Superior temporal gyrus (tissue), 1 donor: Measurements from ENCODE around the gene TMEM63B.
"Not testable (repeated sequence)": the region's sequence is repeated elsewhere in the genome, so short reads cannot be mapped to it uniquely, and the experiment has no call there.

Source experiments
- DNase-seq: peaks from one replicate; pipeline ENCODE4 v3.0.0-alpha.2; 2016; ENCODE audit errors: extremely low spot score

The TMEM63B gene

DNA sequence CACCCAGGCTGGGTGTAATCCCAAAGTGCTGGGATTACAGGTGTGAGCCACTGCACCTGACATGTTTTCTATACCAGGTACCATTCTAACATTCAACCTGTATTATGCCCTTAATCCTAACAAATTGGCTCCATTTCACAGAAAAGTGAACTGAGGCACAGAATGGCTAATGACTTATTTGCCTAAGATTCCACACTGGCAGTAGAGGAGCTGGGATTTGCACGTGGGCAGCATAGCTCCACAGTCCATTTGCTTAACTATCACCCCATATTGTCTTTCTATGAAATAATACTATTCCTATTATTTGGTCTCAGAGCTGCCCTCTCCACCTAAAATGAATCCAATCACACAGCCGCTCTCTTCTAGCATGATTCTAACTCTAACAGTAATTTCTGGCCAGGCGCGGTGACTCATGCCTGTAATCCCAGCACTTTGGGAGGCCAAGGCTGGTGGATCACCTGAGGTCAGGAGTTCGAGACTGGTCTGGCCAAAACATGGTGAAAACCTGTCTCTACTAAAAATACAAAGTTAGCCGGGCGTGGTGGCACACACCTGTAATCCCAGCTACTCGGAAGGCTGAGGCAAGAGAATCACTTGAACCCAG, 66.1 kb downstream of the TMEM63B start:
- DNase-seq = no peak

- DNase-seq = no peak
Observed at GRCh38 chr6:44194326-44194725, 67.0 kb downstream of the TMEM63B start.

- not testable (repeated sequence) for DNase-seq
Observed at GRCh38 chr6:44196351-44196750, 69.0 kb downstream of the TMEM63B start.

DNA sequence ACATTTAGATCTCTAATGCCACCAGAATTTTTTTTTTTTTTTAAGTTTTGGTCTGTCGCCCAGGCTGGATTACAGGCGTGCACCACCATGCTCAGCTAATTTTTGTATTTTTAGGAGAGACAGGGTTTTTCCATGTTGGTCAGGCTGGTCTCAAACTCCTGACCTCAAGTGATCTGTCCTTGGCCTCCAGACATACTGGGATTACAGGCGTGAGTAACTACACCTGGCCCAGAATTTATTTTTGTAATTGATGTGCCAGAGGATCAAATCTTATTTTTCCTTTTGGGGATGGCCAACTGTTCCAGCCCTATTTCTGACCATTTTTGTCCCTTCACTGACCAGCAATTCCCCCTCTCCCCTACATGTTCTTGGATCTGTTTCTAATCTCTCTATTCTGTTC, 71.3 kb downstream of the TMEM63B start:
- no peak for DNase-seq

DNA sequence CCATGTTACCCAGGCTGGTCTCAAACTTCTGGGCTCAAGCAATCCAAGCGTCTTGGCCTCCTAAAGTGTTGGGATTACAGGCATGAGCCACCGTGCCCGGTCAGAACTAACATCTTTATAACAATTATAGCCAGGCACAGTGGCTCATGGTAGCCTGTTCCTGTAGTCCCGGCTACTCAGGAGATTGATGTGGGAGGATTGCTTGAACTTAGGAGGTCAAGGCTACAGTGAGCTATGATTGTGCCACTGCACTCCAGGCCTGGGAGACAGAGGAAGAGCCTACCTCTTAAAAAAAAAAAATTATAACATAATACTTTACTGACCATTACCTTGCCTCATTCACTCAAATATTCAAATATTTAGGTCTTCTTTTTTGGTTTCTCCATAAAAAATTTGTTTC, 72.5 kb downstream of the TMEM63B start:
- no peak for DNase-seq

DNA sequence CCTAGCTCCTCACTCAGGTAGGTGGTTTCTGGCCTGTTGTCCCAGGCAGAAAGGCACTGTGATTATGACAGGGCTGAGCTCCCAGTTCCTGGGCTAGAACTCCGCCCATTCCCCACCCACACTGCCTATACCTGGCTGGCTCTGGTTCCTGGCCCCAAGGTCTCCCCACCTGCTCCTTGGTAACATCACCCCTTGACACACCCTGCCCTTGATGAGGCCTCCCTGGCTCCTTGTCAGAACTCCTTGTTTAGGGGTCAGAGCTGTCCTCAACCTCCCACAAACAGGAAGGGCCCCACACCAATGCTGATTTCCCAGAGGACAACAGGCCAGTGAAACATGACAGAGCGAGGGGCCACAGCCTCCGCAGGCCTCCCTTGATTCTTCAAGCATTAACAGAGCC, 73.8 kb downstream of the TMEM63B start:
- DNase-seq = no peak

- DNase-seq = no peak
Observed at GRCh38 chr6:44201638-44202303, 74.4 kb downstream of the TMEM63B start.

DNA sequence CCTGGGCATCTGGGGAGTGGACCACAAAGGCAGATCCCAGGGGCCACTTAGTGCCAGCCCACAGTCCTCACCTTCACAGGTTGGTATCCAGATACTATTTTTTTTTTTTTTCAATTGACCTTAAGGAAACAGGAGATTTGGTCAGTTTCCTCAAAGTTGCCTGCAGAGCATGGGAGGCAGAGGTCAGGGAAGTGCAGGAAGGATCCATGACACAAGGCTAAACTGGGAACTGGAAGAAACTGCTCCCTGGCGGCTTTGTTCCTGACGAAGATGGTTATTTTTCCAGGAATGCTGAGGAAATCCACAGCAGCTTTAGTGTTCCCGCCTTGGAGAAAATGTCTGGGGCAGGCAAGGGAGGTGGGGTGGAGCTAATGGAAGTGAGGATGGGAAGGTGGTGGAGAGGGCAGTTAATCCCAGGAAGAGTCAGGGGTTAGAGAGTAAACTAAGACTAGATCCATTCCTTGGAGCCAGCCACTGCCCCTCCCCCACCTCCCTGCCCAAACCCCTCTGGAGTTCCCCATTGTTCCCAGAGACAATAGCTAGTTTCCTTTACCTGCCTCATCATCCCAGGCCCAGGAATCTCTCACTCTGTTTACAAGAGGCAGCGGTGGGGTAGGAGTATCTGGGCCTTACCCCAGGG, 75.1 kb downstream of the TMEM63B start:
- DNase-seq = no peak

DNA sequence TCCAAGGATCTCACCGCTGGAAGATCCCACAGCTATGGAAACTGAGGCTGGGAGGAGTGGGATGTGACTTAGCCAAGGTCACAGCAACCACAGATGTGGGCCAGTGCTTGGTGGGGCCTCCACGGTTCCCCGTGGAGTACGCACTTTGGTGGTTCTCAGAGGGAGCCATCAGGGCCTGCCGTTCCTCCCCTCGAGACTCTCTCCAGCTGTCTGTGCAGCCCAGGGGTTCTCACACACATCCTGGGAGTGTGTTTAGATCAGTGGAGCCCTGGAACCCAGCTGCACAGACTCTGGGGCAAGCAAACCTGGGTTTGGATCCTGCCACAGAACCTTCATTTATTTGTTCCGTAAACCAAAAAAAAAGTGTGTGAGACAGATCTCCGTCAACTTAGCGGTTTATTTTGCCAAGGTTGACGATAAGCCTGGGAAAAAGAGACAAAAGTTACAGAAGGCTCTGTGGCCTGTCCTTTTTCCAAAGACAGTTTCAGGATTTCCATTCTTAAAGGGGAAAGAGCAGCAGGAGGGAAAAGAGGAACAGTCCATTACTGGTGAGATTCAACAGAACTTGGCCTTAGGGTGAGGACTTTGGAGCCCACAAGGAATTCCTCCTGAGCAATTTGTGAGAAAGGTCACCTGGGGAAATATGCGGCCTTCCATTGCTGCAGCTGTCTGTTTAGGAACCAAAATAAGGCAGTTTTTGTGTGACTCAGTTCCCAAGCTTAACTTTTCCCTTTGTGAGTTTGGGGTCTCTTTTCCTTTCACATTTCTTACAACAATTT, 75.8 kb downstream of the TMEM63B start:
- DNase-seq = no peak

DNA sequence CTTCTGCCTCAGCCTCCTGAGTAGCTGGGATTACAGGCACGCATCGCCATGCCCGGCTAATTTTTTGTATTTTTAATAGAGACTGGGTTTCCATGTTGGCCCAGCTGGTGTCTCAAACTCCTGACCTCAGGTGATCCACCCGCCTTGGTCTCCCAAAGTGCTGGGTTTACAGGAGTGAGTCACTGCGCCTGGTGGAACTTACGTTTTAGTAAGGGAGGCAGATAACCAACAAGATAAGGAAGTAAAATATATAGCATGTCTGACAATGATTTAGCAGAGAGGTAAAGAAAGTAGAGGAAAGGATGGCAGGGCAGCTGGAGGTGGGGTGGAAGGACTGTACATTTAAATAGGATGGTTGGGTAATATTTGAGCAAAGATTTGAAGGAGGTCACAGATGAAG, 76.6 kb downstream of the TMEM63B start:
- no peak for DNase-seq
